Activated CD4-positive, alpha-beta T cell treated with anti-CD3 and anti-CD28 coated beads, Interleukin-2, amount 50 U/mL, for 24 hours (primary cell): Measurements from ENCODE around the gene HCFC2.
"Not testable (repeated sequence)": the region's sequence is repeated elsewhere in the genome, so short reads cannot be mapped to it uniquely, and the experiment has no call there.

Source experiments
- DNase-seq, 2 donors: peaks; one replicate each; pipeline ENCODE4 v3.0.0-alpha.2; 2020; ENCODE audit warnings: low read depth in 1 of 2, low spot score in 1 of 2

HCFC2 gene

GRCh38 chr12:104114834-104115586 lies 50.7 kb downstream of the HCFC2 start:
- DNase-seq = not testable (repeated sequence)

- no peak for DNase-seq
Measured at GRCh38 chr12:104115587-104115975, 51.2 kb downstream of the HCFC2 start.

- DNase-seq = no peak
Measured at GRCh38 chr12:104121001-104121400, 56.7 kb downstream of the HCFC2 start.

- DNase-seq = no peak
Measured at GRCh38 chr12:104122298-104122697, 58.0 kb downstream of the HCFC2 start.

DNA sequence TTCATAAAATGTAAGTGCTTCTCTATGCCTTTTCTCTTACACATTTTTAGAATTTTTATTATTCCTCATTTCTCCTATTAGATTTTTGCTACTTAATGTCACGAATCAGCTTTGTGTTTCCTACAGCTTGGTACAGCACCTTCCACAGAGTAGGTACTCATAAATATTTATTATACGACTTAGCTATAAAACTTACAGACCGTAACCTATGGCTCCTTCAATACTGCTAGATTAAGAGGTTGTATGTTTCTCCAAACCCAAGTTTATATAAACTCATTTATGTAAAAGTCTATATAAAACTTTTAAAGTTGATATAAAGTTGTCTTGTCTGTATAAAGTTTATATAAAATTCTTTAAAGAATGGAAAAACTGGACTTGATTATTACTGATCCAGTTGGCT lies 62.2 kb downstream of the HCFC2 start:
- no peak for DNase-seq

DNA sequence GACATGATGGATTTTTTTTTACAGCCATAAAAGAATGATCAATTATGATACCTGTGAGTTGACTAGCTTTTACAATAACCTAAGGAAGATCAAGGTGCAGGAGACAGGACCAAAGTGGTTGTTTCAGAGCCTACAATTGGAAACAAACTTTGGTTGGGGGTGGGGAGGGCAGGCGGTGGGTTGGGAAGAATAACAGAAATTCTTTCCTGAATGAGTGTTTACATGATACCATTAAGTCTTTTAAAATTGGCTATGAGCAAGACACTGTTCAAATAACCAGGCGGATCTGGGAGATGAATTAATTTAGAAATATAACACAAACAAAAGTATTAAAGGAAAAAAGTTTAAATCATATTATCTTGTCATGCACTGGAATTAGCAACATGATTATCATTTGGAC lies 66.4 kb downstream of the HCFC2 start:
- DNase-seq = no peak

DNA sequence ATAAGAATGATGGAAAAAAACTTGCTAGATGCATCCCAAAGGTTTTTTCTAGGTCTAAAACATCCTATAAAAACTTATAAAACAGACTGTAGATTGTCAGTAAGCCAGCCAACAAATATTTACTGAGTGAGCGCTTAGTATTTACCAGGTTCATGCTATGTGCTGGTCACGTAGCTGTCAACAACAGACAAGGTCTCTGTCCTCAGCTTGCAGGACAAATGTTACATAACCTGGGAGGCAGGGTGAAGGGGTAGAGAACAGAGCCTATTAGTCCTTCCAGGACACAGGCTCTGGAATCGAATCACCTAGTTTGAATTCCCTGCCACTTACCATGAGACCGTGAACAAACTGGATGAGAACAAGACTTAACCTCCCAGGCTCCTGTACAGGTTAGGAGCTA lies 67.3 kb downstream of the HCFC2 start:
- DNase-seq = no peak

- no peak for DNase-seq
Measured at GRCh38 chr12:104132351-104132956, 68.1 kb downstream of the HCFC2 start.

DNA sequence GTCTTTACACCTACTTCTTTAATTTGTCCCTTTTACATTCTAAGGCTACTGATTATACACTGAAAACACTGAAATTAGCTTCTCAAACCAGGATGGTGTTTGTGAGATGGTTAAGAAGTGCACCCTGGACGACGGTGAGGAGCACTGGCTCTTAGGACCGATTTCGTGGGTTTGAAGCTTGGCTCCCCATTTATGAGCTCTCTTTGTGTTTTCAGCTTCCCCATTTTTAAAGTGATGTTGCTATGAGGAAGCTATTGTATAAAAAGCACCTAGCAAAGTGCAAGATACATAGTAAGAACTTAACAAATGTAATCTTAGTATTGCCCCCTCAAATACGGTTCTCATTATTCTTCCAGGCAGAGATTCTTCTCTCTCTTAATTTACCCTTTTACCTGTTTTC lies 69.0 kb downstream of the HCFC2 start:
- DNase-seq = no peak

GRCh38 chr12:104133866-104134265 lies 69.5 kb downstream of the HCFC2 start:
- no peak for DNase-seq

- no peak for DNase-seq
Measured at GRCh38 chr12:104134882-104135281, 70.6 kb downstream of the HCFC2 start.

DNA sequence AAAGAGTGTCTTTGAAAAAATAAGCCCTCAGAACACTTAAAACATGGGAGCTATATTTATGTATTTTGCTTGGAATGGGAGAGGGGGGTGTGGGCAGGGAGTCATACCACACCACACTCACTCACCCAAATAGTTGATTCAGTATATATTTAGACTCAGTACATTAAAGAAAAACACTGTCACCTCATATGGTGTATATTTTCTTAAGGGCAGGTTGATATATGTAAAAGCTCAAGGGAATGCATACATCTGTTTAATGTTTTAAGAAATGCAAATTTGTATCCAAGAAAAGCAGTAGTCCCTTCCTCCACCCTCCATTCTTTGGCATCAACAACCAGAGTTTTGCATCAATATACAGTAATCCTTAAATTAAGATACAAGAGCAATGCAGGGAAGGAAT lies 72.2 kb downstream of the HCFC2 start:
- DNase-seq = no peak

GRCh38 chr12:104137001-104137901 lies 72.9 kb downstream of the HCFC2 start:
- DNase-seq = peak; percentile 34 to 37

GRCh38 chr12:104137902-104138796 lies 73.8 kb downstream of the HCFC2 start, which contains the start of gene NFYB:
TSS of gene NFYB (minus strand) at chr12:104138210. CDS start at chr12:104135453, 2,757 bp downstream.
- DNase-seq = peak; percentile 81 to 92

DNA sequence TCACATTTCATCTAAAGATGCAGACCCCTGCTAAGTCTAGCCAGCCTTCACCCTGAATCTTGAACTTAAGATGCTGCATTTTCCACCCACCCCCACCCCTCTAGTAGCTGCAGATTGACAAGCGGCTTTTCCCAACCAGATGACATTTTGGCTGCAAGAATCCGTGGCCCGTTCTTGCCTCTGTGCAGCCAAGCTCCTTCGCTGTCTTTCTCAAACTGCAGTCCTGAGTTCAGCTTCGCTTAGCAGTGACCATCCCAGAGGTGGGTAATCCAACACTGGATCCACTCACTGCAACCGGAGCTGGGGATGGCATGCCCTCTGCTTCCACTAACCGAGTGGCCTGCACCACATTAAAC lies 74.4 kb downstream of the HCFC2 start:
- no peak for DNase-seq

DNA sequence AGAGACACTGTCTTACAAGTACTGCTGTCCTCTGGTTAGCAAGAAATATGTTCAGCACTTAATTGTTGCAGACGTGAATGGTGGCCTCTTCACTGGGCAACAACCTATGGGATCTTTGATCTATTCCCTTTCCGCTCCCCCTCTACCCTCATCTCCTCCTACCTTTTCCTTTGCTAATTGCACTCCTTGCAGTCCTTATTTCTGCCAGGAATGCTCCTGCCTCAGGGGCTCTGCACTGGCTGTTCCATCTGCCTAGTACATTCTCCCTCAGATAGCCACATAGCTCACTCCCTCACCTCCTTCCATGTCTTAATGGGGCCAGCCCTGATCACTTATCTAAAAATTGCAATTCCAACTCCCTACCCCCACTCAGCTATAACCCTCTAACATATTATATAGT lies 78.2 kb downstream of the HCFC2 start:
- no peak for DNase-seq

DNA sequence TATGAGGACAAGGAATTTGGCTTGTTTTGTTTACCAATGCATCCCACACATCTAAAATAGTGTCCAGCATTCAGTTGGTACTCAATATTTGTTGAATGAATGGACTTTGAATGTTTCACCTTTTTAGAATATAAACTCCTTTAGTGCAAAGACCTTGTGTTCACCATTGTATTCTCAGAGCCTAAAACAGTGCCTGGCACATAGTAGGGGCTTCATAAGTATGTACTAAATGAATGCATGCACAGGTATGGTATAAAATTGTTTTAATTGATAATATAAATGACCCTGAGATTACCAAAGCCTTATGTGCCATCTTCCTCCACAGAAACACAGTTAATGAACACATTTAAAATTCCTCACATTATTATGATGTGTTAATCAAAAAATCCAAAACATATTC lies 78.7 kb downstream of the HCFC2 start:
- no peak for DNase-seq

- no peak for DNase-seq
Measured at GRCh38 chr12:104143918-104144317, 79.6 kb downstream of the HCFC2 start.

GRCh38 chr12:104147346-104147745 lies 83.0 kb downstream of the HCFC2 start:
- DNase-seq = no peak

- no peak for DNase-seq
Measured at GRCh38 chr12:104150416-104150815, 86.1 kb downstream of the HCFC2 start.

DNA sequence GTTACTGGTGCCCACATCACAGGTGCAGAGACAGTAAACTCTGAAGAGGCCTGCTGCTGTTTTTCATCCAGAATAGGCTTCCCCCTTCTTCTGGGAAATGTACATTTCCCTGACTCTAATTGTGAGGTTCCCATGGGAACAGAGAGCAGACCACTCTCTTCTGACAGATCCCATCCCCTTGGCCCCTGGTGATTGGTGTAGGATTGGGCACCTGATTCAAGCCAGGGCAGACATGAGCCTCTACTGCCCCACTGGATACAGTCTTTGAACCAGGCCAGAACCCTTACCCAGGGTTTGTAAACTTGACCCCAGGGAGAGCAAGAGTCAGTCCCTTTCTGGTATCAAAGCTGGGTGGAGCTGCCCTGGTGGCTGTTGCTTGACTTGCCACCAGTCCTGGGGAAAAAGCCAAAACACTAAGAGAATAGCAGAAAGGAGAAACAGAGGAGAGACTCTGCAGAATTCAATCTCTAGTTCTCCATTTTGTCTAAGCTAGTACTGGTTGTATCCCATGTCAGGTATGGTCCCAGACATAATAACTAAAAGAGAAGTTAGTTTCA lies 88.4 kb downstream of the HCFC2 start:
- no peak for DNase-seq
